Subcutaneous adipose tissue (tissue), 4 donors: ENCODE measurements around the gene INCENP. TPM values are rescaled to one million over a fixed set of nuclear protein-coding genes. Genes with fewer than 3 reads are reported as not detected.

Experiments used
- total RNA-seq, 4 donors: library from RNA; depleted of rRNA; stranded (reverse); fragments of >200 nt; gene quantifications; one replicate each; pipeline ENCODE4 v1.1.0, GENCODE V29; 2016
- TF ChIP-seq, protein P1 (sequence below): fragments of 450-650 bp; IDR thresholded peaks from one replicate; pipeline ENCODE4 v1.5.1; 2016; ENCODE audit warnings: low read depth, mild to moderate bottlenecking, control low read depth, antibody characterized with exemption, moderate library complexity

Gene INCENP
- total RNA-seq, 4 donors from 2014 or later: 8.8 to 15.0 (median 12.3) TPM

GRCh38 chr11:62116451-62116850 lies 7.4 kb upstream of the INCENP start:
- TF ChIP-seq, protein P1, sequence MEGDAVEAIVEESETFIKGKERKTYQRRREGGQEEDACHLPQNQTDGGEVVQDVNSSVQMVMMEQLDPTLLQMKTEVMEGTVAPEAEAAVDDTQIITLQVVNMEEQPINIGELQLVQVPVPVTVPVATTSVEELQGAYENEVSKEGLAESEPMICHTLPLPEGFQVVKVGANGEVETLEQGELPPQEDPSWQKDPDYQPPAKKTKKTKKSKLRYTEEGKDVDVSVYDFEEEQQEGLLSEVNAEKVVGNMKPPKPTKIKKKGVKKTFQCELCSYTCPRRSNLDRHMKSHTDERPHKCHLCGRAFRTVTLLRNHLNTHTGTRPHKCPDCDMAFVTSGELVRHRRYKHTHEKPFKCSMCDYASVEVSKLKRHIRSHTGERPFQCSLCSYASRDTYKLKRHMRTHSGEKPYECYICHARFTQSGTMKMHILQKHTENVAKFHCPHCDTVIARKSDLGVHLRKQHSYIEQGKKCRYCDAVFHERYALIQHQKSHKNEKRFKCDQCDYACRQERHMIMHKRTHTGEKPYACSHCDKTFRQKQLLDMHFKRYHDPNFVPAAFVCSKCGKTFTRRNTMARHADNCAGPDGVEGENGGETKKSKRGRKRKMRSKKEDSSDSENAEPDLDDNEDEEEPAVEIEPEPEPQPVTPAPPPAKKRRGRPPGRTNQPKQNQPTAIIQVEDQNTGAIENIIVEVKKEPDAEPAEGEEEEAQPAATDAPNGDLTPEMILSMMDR: no peak

DNA sequence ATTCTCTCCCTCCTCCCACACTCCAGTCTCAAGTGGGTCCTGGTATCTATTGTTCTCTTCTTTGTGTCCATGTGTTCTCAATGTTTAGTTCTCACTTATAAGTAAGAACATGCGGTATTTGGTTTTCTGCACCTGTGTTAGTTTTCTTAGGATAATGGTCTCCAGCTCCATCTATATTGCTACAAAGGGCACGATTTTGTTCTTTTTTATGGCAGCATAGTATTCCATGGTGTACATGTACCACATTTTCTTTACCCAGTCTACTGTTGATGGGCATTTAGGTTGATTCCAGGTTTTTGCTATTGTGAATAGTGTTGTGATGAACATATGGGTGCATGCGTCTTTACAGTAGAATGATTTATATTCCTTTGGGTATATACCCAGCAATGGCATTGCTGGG lies 4.2 kb upstream of the INCENP start:
- TF ChIP-seq, protein P1: no peak

GRCh38 chr11:62120001-62120400 lies 3.8 kb upstream of the INCENP start:
- TF ChIP-seq, protein P1: no peak

DNA sequence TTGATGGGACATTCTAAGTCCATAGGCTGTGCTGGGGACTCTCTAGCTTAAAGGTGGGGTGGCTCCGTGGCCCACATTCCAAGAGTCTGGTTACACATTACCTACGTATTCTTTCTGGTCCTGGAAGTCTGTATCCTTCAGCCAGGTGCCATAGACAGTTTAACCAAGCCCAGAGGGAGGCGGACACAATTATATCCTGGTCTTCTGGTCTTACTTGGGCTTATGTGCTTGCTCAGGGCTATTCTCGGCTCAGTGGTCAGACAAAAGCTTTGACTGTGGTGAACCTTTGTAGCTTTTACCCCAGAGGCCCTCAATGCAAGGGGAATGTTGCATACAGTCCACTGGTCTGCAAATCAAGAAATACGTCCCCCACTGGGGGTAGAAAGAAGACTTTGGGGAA lies 3.4 kb upstream of the INCENP start:
- TF ChIP-seq, protein P1: no peak

- TF ChIP-seq, protein P1: no peak
These were observed 1.7 kb upstream of the INCENP start for GRCh38 chr11:62122076-62122475.

- TF ChIP-seq, protein P1: no peak
These were observed 639 bp downstream of the INCENP start for GRCh38 chr11:62124186-62125113.

DNA sequence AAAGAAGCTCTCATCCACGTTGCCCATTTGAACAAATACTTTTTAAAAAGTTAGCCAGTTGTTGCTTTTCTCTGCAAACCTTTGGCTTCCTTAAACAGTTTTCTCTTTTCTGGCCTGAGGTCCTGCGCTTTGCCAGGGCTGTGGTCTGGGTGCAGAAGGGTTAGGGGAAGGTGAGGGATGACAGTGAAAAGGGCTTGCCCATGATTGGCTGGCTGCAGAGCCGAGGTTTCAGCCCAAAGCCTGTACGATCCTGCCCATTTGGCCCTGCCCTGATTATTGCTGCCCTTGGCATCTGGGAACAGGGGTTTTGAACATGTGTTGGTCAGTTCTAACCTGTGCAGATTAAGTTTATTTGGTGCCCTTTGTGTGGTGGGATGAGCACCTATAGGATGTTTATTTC lies 1.5 kb downstream of the INCENP start:
- TF ChIP-seq, protein P1: no peak
